ENCODE measurements around the gene BAHCC1.
A peak's percentile ranks its signal among the peaks of the same experiment; 100 is the strongest.

Gene BAHCC1

GRCh38 chr17:81484195-81484979, 89.1 kb downstream of the BAHCC1 start (continued):
- TF ChIP-seq ZNF76 (tag by site-specific recombination; IDR thresholded peaks at IDR 0.05; ENCODE audit: borderline replicate concordance, low read depth) (peak; percentile 31; the same call in 1 of the 2 replicates), ZNF548 (tag by site-specific recombination; IDR thresholded peaks at IDR 0.05) (no peak)

GRCh38 chr17:81486199-81486810, 91.0 kb downstream of the BAHCC1 start:
- Histone ChIP-seq H3K4me1 (ENCODE audit: control insufficient read depth, insufficient read depth, low read length) (peaks cover 11% of the 10 kb centered on the region), H3K27ac (ENCODE audit: extremely low read depth, low read depth, low read length) (no peak overlapping the region), H3K36me3 (ENCODE audit: control insufficient read depth in 2 of 2, insufficient read depth in 1 of 2, low read length in 2 of 2) (no peaks in the 10 kb centered on the region)

GRCh38 chr17:81487089-81487486, 91.8 kb downstream of the BAHCC1 start:
- CTCF ChIA-PET, result interaction anchor here (0.7 to 3.2 kb wide), 3 partner anchors 114 to 234 kb away, joined by 3 to 10 read pairs (median 8); no protein-coding TSS in a partner anchor
- Histone ChIP-seq H3K4me3 (ENCODE audit: low read depth, low read length) (no peak overlapping the region), H3K9me3 (ENCODE audit: control insufficient read depth, insufficient read depth, low read depth, low read length) (no peaks in the 10 kb centered on the region), H3K27ac (ENCODE audit: extremely low read depth, low read depth, low read length) (peak overlapping the region; percentile 93; the same call in 1 of the 2 replicates), H3K36me3 (ENCODE audit: control insufficient read depth in 2 of 2, insufficient read depth in 1 of 2, low read length in 2 of 2) (no peaks in the 10 kb centered on the region), H3K4me1 (ENCODE audit: control insufficient read depth, insufficient read depth, low read length) (peaks cover 11% of the 10 kb centered on the region)
- POLR2A ChIA-PET, result interaction anchor here (1.1 to 4.1 kb wide), 8 partner anchors 11 to 93 kb away, joined by 3 to 27 read pairs (median 6); partner anchors contain the start of genes ACTG1 and BAHCC1
- TF ChIP-seq ZSCAN5A (tag by site-specific recombination; IDR thresholded peaks at IDR 0.05) (no peak), SP7 (tag by site-specific recombination; IDR thresholded peaks at IDR 0.05) (no peak), ZSCAN23 (tag by site-specific recombination; IDR thresholded peaks at IDR 0.05) (0 out of 2 replicates have a peak, but pooled peaks have one; percentile 15), ZNF704 (tag by site-specific recombination; IDR thresholded peaks at IDR 0.05) (no peak), ZNF335 (tag by site-specific recombination; conservative IDR thresholded peaks at IDR 0.05) (peak; percentile 18; the same call in 1 of the 2 replicates), ZNF362 (tag by site-specific recombination; IDR thresholded peaks at IDR 0.05) (peak; percentile 95), ZNF341 (tag by site-specific recombination; IDR thresholded peaks at IDR 0.05; ENCODE audit: low read depth) (no peak), ZNF19 (tag by site-specific recombination; IDR thresholded peaks at IDR 0.05; ENCODE audit: low read depth) (no peak)

More at GRCh38 chr17:81486199-81486810, 91.0 kb downstream of the BAHCC1 start:
- TF ChIP-seq ZNF148 (tag by site-specific recombination; IDR thresholded peaks at IDR 0.05; ENCODE audit: borderline replicate concordance) (no peak), ZNF521 (tag by site-specific recombination; IDR thresholded peaks at IDR 0.05) (no peak), ZNF214 (tag by site-specific recombination; IDR thresholded peaks at IDR 0.05; ENCODE audit: borderline replicate concordance) (no peak), ZIC2 (tag by site-specific recombination; IDR thresholded peaks at IDR 0.05) (no peak), ZNF560 (tag by site-specific recombination; IDR thresholded peaks at IDR 0.05; ENCODE audit: borderline replicate concordance) (no peak), ZNF48 (tag by site-specific recombination; IDR thresholded peaks at IDR 0.05) (no peak), ZNF548 (tag by site-specific recombination; IDR thresholded peaks at IDR 0.05) (no peak), ZNF280D (tag by site-specific recombination; IDR thresholded peaks at IDR 0.05) (no peak)
- ChIA-PET CTCF (interaction anchor here (0.7 to 1.5 kb wide), 2 partner anchors 115 to 176 kb away, joined by 3 to 8 read pairs; no protein-coding TSS in a partner anchor), POLR2A (interaction anchor here (0.6 to 1.7 kb wide), 3 partner anchors 21 to 92 kb away, joined by 4 to 12 read pairs (median 4); no protein-coding TSS in a partner anchor)
- Histone ChIP-seq H3K4me3 (ENCODE audit: low read depth, low read length) (no peak overlapping the region), H3K9me3 (ENCODE audit: control insufficient read depth, insufficient read depth, low read depth, low read length) (no peaks in the 10 kb centered on the region)

All from HEK293 (cell line).